Activated CD4-positive, alpha-beta T cell treated with anti-CD3 and anti-CD28 coated beads for 48 hours (primary cell): ENCODE measurements around the gene CCDC146.
"Not testable (repeated sequence)": the region's sequence is repeated elsewhere in the genome, so short reads cannot be mapped to it uniquely, and the experiment has no call there.

Source experiments
- DNase-seq: peaks from one replicate; pipeline ENCODE4 v3.0.0-alpha.2; 2020

CCDC146 gene

GRCh38 chr7:77152232-77152631 is 29.8 kb downstream of the CCDC146 start:
- DNase-seq, result not testable (repeated sequence)

GRCh38 chr7:77154917-77155464 is 32.6 kb downstream of the CCDC146 start:
- DNase-seq, result not testable (repeated sequence)

DNA sequence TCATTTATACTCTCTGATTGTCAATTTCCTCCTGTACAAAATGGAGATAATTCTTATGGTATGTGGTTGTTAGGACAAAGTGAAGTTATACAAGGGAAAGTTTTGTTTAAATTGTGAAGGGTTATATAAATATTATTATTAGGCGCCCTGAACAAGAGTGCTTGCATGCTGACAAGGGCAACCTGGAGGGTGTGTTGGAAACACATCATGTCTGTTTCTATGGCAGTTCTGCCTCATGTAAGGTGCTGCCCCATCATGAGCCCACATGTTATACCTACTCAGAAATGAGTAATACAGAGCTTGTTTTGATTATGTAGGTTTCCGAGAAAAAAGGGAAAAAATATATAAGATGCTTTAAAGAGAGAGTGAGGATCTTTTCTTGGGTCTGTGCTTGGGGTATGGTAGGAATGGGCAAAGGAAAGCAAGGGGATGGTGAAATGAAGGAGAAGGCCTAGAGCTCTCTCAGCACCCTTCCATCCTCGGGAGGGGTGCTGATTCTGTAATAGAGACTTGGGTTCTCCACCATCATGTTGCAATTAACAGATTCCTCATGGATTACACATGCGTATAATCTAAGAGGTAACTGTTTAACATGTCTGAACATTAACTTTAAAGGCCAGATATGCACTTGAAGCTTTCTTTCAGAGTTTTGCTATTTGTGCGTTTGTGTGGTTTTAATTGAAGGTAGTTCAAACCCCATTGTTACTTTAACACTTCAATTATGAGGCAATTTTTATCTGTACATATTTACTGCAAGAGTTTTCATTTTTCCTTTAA is 33.4 kb downstream of the CCDC146 start:
- DNase-seq, result peak; percentile 31

- DNase-seq, result not testable (repeated sequence)
These were observed 34.6 kb downstream of the CCDC146 start for GRCh38 chr7:77157034-77157433.

DNA sequence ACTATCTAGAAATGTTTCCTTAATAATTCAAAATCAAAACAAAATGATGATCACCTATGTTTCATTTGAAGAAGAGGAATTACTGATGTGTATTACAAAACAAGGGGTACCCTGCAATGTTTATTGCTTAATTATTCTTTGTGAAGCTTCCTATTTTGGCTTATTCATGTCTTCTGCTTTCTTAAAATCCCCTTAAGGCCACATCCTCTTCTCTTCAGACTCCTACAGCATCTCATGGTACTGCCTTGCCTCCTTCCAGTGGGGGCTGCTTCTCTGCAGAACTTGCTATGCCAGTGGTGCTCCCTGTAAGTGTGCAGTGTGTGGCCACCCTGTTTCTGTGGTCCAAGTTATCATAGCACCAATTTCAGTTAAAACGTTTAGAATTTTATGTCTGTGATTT is 35.0 kb downstream of the CCDC146 start:
- peak; percentile 2 for DNase-seq

DNA sequence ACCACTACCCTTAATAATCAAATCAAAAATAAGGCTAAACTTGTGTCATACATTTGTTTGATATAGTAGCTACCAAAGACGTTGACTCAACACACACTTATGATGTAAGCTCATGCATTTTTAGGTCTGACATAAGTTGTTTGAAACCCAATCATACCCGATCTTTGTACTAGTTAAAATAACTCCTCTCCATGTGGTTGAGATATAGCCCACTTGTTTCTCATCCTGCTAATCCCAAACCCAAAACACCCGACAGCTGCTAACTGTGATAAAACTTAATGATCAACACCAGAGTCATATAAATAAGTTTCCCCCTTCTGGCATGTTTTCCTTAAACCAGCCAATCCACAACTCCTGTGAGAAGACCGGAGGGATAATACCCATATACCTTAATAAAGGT is 48.7 kb downstream of the CCDC146 start:
- not testable (repeated sequence) for DNase-seq

DNA sequence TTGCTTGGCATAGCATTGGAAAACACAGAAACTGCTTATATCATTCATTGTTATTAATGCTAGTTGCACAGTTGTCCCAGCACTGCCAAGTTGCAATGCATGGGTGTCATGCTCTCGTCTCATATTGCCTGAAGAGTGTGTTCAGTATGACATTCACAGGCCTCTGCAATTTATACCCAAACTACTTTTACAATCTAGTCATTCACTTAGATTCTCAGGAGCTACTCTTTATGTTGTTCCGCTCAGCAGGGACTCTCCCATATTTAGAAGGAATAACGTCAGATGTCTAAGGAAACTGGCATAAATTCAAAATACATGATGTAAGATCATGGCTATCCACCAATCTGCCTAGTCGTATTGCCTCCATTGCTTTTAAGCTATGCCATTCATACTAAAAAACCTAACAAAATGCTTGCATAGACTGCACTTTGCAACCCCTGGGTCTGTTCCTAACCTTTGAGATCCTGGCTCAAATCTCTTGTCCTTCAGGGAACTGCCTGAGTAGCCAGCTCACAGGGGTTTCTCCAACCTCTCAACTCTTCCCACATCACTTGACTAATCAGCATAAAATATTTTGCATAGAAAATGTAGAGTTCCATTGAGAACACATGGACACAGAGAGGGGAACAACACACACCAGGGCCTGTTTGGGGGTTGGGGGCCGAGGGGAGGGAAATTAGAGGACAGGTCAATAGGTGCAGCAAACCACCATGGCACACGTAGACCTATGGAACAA is 50.2 kb downstream of the CCDC146 start:
- DNase-seq, result not testable (repeated sequence)

DNA sequence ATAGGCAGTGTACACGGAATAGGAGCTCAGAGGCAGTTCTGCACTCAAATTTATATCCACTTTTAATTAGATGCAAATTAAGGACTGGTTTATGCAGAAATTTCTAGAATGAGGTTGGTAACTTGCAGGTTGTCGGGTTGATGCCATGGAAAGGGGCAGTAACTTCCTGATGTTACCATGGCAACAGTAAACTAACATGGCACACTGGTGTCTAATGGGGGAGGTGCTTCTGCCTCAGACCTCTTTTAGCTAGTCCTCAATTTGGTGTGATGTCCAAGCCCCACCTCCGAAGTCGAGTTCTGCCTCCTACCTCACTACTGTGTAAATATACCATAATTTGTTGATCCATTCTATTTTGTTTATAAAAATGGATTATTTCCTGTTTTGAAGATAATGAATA is 52.0 kb downstream of the CCDC146 start:
- DNase-seq, result not testable (repeated sequence)

DNA sequence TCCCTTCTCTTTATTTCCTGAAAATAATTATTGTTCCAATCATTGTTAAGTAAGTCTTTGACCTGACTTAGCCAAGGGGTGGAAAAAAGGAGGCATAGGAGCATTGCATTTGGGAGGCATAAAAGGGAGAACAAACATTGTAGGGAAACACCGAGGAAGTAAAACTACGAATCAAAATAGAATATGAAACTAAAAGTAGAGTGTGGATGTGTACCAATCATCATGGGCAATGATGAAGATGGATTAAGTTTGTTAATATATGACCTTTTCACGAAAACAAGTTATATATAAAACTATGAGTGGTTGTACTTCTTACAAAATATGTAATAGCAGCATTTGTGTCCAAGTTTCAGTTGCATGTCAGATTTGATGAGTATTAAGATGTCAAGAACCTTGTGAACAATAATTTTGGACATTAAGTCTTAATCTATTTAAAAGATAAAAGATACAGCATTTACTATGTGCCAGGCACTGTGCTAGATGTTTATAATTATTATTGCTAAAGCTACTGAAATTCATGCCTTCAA is 52.9 kb downstream of the CCDC146 start:
- DNase-seq, result not testable (repeated sequence)

- not testable (repeated sequence) for DNase-seq
These were observed 55.0 kb downstream of the CCDC146 start for GRCh38 chr7:77177321-77177904.

DNA sequence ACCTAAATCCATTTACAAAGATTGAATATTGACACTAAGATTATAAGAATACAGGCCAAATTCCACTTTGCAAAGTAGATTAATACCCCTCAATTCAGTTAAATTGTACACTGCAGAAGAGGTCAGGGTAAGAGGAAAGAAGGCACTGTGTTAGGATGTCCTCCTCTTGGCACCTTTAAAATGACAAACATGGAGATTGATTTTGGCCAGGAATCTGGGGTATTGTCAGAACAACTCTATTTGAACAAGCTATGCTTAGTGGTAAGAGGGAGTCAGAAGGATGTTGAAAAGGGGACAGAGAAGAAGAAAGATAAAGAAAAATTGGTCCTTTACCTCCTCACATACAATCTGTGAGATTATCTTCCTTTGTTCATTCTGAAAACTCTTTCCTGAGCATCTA is 55.6 kb downstream of the CCDC146 start:
- DNase-seq, result not testable (repeated sequence)

DNA sequence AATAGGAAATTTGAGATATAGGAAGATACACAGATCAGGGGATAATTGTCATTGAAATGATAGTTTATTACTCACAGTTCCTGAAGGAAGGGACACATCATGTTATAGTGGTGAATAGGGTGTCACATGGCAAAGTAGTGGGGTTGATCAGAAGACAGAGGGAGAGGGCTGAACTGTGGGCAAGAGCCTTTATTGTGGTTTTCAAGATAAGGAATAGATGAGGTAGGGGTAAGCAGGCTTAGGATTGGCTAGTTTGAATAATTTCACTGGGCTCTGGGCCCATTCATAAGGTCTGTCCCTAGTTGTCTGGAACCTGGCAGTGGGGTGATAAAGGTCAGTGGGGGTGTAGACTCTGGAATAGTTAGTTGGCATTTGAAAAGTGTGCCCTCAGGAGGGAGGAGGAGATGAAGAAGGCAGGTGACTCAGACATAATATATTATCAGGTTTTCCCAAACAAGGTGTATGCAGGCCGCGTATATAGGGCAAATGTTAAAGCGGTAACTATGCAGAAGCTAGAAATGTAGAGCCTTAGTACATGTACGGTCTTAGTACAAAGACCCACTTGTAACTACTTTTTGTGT is 58.7 kb downstream of the CCDC146 start:
- DNase-seq, result no peak

DNA sequence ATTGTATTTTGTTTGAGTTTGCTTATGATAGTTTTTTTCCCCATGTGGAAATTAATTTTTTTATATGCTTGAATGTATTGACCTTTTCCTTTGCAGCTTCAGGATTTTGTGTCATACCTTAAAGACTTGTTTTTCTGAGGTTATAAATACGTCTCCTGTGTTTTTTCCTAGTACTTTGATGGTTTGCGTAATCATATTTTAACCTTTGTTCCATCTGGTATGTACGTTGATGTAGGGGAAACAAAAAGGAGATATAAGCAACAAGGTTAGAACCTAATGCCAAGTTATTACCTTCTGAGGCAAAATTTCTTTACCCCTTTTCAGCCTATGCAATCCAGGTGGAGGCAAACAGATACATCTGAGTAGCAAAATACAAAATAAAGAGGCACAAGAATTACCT is 59.3 kb downstream of the CCDC146 start:
- DNase-seq, result no peak

GRCh38 chr7:77182261-77182660 is 59.8 kb downstream of the CCDC146 start:
- DNase-seq, result no peak

- DNase-seq, result no peak
These were observed 62.0 kb downstream of the CCDC146 start for GRCh38 chr7:77184463-77184862.

DNA sequence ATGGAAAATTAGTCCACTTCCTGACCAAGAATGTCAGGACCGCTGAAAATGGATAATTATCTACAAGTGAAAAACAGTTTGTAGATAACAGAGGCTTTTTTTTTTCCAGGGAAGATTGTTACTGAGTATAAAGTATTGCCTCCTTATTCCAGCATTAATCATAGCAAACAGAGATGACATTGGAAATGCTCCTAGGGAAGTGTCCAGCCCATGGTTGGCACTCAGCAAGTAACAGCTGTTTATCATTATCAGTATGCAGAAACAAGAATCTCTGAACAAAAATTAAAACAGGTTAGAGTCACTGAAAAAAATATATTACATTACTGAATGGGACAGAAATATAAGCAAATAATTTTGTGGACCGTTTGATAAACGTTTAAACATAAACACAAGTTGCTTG is 62.6 kb downstream of the CCDC146 start:
- DNase-seq, result no peak

GRCh38 chr7:77185866-77186265 is 63.5 kb downstream of the CCDC146 start:
- DNase-seq, result no peak

GRCh38 chr7:77188731-77189437 is 66.5 kb downstream of the CCDC146 start:
- no peak for DNase-seq

DNA sequence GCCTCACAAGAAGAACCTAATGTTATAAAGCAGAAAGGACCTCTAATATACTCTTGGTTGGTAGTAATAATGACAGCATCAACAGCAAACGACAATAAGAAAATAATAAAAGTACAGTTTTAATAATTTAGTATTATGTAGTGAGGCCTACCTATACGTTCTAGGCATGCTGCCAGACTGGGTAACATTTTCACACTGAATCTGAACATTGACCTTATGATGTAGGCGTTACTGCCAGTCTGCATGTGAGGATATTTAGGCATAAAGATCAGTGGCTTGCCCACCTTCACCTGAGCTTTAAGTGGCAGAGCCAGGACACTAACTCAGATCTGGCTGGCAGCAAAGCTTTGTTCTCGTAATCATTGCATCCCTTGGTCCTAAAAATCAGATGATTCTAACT is 74.7 kb downstream of the CCDC146 start:
- no peak for DNase-seq

GRCh38 chr7:77199013-77199966 is 76.9 kb downstream of the CCDC146 start, which contains the start of gene FGL2:
Gene FGL2 (minus strand): TSS chr7:77199819. CDS start chr7:77199793, 26 bp downstream.
- peak; percentile 40 for DNase-seq

GRCh38 chr7:77200542-77200941 is 78.1 kb downstream of the CCDC146 start:
- no peak for DNase-seq
